NCI-H146 treated with DMSO at 0.1 percent for 48 hours (cell line): ENCODE measurements around the gene ZNF622.
"Not testable (repeated sequence)": the region's sequence is repeated elsewhere in the genome, so short reads cannot be mapped to it uniquely, and the experiment has no call there.

ENCODE experiments used
- DNase-seq: peaks from one replicate; lab custom pipeline; 2025; ENCODE audit not compliant: unreplicated experiment; lab: John Stamatoyannopoulos, UW

ZNF622 gene

GRCh38 chr5:16480821-16481538, 15.4 kb upstream of the ZNF622 start:
- DNase-seq = peak; percentile 3

GRCh38 chr5:16480144-16480543, 14.5 kb upstream of the ZNF622 start:
- DNase-seq = no peak

- no peak for DNase-seq
Observed at GRCh38 chr5:16477541-16477940, 11.9 kb upstream of the ZNF622 start.

- not testable (repeated sequence) for DNase-seq
Observed at GRCh38 chr5:16476417-16476816, 10.8 kb upstream of the ZNF622 start.

GRCh38 chr5:16471387-16471786, 5.8 kb upstream of the ZNF622 start:
- DNase-seq = no peak

GRCh38 chr5:16467363-16468219, 2.0 kb upstream of the ZNF622 start:
- DNase-seq = no peak

GRCh38 chr5:16464664-16465543, 696 bp downstream of the ZNF622 start:
- DNase-seq = no peak

- no peak for DNase-seq
Observed at GRCh38 chr5:16464231-16464630, 1.4 kb downstream of the ZNF622 start.

- no peak for DNase-seq
Observed at GRCh38 chr5:16461782-16462181, 3.8 kb downstream of the ZNF622 start.

- no peak for DNase-seq
Observed at GRCh38 chr5:16461026-16461425, 4.6 kb downstream of the ZNF622 start.

- DNase-seq = no peak
Observed at GRCh38 chr5:16459451-16459850, 6.1 kb downstream of the ZNF622 start.

GRCh38 chr5:16457853-16458252, 7.7 kb downstream of the ZNF622 start:
- DNase-seq = no peak

- no peak for DNase-seq
Observed at GRCh38 chr5:16457451-16457850, 8.1 kb downstream of the ZNF622 start.

- peak; percentile 26 for DNase-seq
Observed at GRCh38 chr5:16456103-16456832, 9.3 kb downstream of the ZNF622 start.

GRCh38 chr5:16455668-16456067, 9.9 kb downstream of the ZNF622 start:
- DNase-seq = no peak

GRCh38 chr5:16454686-16455085, 10.9 kb downstream of the ZNF622 start:
- DNase-seq = no peak

GRCh38 chr5:16453609-16454008, 12.0 kb downstream of the ZNF622 start:
- no peak for DNase-seq

- DNase-seq = no peak
Observed at GRCh38 chr5:16450163-16450562, 15.4 kb downstream of the ZNF622 start.

- no peak for DNase-seq
Observed at GRCh38 chr5:16446993-16447392, 18.6 kb downstream of the ZNF622 start.

- DNase-seq = no peak
Observed at GRCh38 chr5:16437977-16438376, 27.6 kb downstream of the ZNF622 start.
